Smooth muscle cell of trachea (primary cell): ENCODE measurements around the gene DTX4. TPM values are rescaled to one million over a fixed set of nuclear protein-coding genes. Genes with fewer than 3 reads are reported as not detected.

Experiments
- total RNA-seq: library from RNA; depleted of rRNA; stranded (reverse); fragments of >200 nt; gene quantifications from 2 replicates; pipeline ENCODE4 v1.2.1, GENCODE V29; 2014

DTX4 gene
- 4.4 and 9.3 TPM in 2 replicates for total RNA-seq

DNA sequence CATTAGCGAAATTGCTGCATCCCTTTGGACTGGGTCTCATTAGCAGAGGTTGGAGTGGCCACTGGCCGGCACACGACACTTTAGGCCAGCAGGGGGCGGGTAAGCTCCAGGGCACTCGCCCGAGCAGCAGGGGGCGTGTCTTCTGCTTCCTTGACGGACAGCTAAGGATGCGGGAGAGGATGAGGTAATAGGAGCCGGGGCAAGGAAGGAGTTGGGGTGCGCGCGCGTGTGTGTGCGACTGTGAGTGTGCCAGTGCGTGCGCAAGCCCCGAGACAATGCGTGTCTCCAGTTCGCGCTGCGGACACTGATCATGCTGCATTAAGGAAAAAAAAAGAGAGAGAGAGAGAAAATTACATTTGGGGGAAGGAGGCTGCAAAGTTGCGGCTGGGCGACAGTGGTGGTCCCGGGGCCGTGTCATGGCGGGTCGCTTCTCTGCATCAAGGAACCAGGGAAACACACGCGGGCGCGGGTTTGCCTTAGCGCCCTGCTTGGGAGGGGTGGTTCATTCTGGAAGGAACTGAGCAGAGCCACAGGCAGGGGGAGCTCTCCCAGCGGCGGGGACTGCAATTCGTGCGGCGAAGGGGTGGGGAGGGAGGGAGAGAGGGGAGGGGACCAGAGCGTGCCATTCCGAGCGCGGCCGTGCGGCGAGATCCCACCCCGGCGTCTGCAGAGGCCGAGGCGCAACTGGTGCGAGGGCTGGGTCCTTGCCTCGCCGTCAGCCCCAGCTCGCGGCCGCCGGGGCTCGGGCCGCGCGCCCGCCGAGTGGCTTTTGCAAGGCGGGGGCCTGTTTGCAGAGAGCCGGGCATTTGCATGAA, at the start of gene DTX4:
Gene DTX4, plus strand, starts transcription at position 625 of the 815 bp plus-strand sequence. CDS start 464 bp downstream, outside the sequence.

GRCh38 chr11:59142530-59143507, 29.1 kb upstream of the DTX4 start, which contains the start of gene FAM111A:
TSS of gene FAM111A (plus strand) at chr11:59142856. CDS start at chr11:59148873, 6,017 bp downstream.

GRCh38 chr11:59212744-59213631, 41.1 kb downstream of the DTX4 start, which contains the start of gene MPEG1:
TSS of gene MPEG1 (minus strand) at chr11:59212927. CDS start at chr11:59212865, 62 bp downstream.

Other genes with a start within 250 kb of the DTX4 start
- gene GLYATL1, start 232.6 kb upstream of the DTX4 start, total RNA-seq, result 0.33 and 1.2 TPM in 2 replicates
- not detected in 2 replicates for gene GLYATL1B, start 85.8 kb upstream of the DTX4 start, total RNA-seq
- 0.17 and 8.7 TPM in 2 replicates for gene FAM111B, start 64.9 kb upstream of the DTX4 start, total RNA-seq
- 36.1 and 62.7 TPM in 2 replicates for gene FAM111A, start 29.3 kb upstream of the DTX4 start, total RNA-seq
- gene MPEG1, start 40.8 kb downstream of the DTX4 start, total RNA-seq, result not detected in 2 replicates
- gene OR5AN1, start 186.8 kb downstream of the DTX4 start, total RNA-seq, result not detected in 2 replicates